GM18505 (cell line): Measurements from ENCODE around the gene PEX3.

Experiments
- ATAC-seq: cut with Tn5 transposase; IDR thresholded peaks from one replicate; pipeline ENCODE4 v1.9.1; 2021; ENCODE audit not compliant: unreplicated experiment
- POLR2A ChIP-seq: IDR thresholded peaks from 4 replicates; pipeline ENCODE4 v1.6.1; 2011; ENCODE audit warnings: borderline replicate concordance; ENCODE audit not compliant: insufficient read depth, insufficient read length; ENCODE audit errors: extremely low read depth

The PEX3 gene

DNA sequence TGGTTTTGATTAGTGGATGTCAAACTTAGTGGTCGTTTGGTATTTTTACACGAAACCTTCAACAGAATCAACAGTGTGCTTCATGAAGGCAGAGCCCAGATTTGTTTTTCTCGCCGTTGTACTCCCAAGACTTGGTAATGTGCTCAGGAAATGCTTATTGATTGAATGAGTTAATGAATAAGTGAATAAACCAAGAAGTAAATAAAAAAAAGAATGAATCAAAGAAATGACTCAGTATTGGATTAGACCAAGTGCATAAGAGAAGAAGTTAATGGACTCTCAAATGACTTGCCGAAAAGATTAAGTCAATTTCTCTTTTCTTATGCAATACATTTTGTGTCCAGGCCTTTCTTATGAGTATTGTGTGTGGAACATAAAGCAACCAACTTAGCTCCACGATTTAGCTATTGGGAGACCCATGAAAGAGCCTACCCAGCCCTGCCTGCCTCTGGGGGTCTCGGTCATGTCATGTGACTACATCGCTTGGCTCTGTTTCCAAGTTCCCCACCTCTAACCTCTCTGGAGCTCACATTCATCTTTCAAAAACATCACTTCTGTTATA, 71.5 kb downstream of the PEX3 start:
- no peak for TF ChIP-seq POLR2A
- ATAC-seq: no peak

DNA sequence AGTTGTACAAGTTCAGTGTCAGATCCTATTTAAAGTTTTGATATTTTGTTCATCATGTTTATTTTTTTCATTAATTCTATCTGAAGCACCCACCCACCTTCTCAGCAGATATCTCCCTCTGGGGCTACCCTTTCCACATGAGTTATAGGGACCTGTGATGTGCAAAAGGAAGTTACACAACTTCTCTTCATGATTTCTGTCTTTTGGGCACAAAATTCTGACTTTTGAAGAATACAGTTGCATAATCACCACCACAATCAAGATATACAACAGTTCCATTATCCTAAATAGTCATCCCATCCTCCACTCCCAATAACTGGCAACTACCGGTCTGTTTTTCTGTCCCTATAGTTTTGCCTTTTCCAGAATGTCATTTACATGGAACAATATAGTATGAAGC, 74.8 kb downstream of the PEX3 start:
- no peak for ATAC-seq
- TF ChIP-seq POLR2A: no peak

- no peak for ATAC-seq
- no peak for TF ChIP-seq POLR2A
These were observed 77.1 kb downstream of the PEX3 start for GRCh38 chr6:143527677-143528076.

- peak; percentile 60 for ATAC-seq
- no peak for TF ChIP-seq POLR2A
These were observed 77.7 kb downstream of the PEX3 start for GRCh38 chr6:143528164-143528811.

- no peak for ATAC-seq
- TF ChIP-seq POLR2A: no peak
These were observed 78.5 kb downstream of the PEX3 start for GRCh38 chr6:143529095-143529494.

DNA sequence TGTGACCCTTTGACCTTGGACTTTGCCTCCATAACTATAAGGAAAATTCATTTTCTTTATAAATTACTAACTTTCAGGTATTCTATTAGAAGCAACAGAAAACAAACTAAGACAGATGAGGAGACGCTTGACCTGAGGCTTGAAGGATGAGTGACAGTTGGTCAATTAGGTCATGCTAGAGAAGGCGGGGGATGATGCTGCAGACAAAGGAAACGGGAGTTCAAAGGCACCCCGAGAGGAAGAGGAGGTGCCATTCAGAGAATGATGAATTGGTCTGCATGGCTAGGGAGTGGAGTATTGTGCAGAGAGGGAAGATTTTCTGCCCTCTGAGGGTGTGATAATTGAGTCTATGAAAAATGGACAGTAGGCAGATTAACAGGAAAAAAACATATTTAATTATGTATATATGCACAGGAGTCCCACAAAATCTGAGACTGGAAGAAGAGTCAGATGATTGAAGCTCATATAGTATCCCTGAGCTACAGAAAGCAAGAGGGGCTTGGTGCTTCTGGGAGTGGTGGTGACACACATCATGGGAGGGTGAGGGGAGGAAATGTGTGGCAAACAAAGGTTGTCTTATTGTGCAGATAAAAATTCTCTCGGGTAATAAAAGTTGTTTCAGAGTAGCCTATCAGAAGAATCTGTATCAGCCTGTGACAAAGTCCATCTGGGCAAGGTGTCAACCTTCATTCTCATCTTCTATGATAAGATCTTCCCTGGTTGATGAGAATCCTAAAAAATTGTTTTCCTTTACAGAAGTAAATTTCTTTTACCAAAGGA, 81.3 kb downstream of the PEX3 start:
- no peak for TF ChIP-seq POLR2A
- no peak for ATAC-seq

GRCh38 chr6:143535189-143535614, 84.6 kb downstream of the PEX3 start:
- TF ChIP-seq POLR2A: no peak
- ATAC-seq: no peak

DNA sequence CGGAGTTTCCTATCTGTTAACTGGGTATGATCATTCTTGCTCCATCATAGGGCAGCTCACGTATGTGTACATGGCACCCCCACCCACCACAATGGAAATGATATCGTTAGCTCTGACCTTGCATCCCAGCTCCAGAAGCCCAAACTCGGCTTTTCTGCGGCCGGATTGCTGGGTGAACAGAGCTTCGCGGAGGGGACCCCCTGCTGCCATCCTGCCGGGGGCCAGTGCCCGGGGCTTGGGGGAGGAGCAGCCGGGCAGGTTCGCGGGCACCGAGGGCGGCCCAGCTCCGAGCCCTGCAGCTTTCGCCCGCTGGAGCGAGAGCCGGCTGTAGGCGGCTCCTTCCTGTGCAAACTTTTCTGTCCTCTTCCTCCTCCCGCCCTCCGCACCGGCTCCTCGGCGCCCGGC, 85.9 kb downstream of the PEX3 start:
- TF ChIP-seq POLR2A: no peak
- ATAC-seq: peak; percentile 67

DNA sequence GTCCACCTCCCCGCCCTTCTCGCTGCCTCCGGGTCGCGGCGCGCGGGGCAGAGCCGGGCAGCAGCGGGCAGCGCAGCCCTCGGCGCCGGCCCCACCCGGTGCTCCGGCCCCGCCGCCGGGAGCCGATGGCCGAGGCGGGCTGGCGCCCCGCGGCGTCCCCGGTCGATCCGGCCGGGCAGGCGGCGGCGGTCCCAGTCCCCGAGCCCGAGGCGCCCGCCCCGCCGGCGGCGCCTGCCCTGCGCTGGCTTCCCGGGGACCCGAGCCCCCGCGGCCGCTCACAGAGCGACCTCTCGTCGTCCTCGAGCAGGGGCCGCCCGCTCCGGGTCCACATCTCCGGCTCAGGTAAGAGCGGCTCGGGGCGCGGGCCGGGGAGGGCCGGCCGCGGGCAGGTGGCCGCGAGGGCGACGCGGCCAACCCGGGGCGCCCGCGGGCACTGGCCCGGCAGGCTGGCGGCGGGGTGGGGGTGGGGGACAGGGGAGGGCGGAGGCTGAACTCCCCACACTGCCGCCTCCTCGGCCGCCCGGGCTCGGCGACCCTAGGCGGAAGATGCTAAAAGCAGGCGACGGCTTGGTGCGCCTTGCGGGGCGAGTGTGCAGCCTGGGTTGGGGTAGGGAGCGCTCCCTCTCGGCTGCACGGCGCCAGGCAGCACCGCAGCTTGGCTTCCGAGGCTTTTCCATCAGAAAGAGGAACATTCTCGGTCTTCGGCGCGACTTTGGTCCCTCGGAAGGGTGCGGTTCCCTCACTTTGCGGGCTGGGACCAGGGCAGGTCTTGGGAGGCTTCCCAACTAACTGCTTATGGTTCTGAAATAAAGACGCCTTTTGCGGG, 86.5 kb downstream of the PEX3 start:
- peak; percentile 64 for ATAC-seq

GRCh38 chr6:143538374-143538773, 87.8 kb downstream of the PEX3 start:
- no peak for ATAC-seq
- no peak for TF ChIP-seq POLR2A

More for the DNA sequence above, 86.5 kb downstream of the PEX3 start:
- TF ChIP-seq POLR2A: no peak

DNA sequence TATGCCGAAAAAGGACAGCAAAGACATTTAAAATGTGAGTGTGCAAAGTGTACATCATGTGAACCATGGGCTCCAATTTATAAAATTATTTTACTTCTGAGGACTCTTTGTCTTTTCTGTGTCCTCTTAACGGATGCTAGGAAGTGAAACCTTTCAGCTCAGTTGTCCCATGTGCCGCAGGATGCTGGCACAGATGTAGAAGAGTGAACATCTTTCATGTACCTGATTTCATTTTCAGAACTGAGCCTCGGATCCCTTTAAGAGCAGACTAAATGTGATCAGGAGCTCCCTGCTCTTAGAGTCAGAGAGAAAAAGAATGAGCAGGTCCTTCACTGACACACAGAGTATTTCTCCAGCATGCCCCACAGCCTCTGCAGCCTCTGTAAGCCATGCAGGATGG, 88.5 kb downstream of the PEX3 start:
- TF ChIP-seq POLR2A: no peak
- no peak for ATAC-seq

DNA sequence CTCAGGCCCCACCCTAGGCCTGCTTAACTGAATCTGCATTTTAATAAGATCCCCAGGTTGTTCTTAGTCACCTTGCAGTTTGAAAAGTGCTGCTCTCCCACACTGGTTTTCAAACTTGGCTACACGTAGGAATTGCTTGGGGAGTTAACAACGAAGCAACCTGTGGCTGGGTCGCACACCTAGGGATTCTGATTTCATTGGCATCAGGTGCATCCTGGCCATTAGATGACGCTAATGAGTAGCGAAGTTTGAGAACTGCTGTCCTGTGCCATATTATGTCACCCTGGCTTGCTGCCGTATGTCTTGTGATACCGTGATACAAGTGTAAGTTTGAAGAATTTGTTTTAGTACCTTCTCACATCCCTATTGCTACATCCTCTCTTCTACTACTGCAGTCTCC, 89.1 kb downstream of the PEX3 start:
- TF ChIP-seq POLR2A: no peak
- no peak for ATAC-seq

- no peak for ATAC-seq
- TF ChIP-seq POLR2A: no peak
These were observed 89.6 kb downstream of the PEX3 start for GRCh38 chr6:143540192-143540591.
